Measurements from ENCODE around the gene CCR9. TPM values are rescaled to one million over a fixed set of nuclear protein-coding genes. Genes with fewer than 3 reads are reported as not detected.

CCR9 gene
- not detected in 2 replicates for total RNA-seq
- long read RNA-seq: 0 reads

- no peak for DNase-seq (ENCODE audit: extremely low spot score, unreplicated experiment)
- Mint-ChIP-seq H3K4me1 (ENCODE audit: unreplicated experiment) (peaks cover 9% of the 10 kb centered on the region), H3K27me3 (ENCODE audit: unreplicated experiment) (peaks cover 47% of the 10 kb centered on the region), H3K9me3 (ENCODE audit: unreplicated experiment) (no peaks in the 10 kb centered on the region), H3K4me3 (ENCODE audit: unreplicated experiment) (no peak within 1 kb of the TSS), H3K27ac (ENCODE audit: unreplicated experiment) (no peak within 1 kb of the TSS), H3K36me3 (ENCODE audit: unreplicated experiment) (no peaks in the 10 kb centered on the region)
- TF ChIP-seq, protein P1, sequence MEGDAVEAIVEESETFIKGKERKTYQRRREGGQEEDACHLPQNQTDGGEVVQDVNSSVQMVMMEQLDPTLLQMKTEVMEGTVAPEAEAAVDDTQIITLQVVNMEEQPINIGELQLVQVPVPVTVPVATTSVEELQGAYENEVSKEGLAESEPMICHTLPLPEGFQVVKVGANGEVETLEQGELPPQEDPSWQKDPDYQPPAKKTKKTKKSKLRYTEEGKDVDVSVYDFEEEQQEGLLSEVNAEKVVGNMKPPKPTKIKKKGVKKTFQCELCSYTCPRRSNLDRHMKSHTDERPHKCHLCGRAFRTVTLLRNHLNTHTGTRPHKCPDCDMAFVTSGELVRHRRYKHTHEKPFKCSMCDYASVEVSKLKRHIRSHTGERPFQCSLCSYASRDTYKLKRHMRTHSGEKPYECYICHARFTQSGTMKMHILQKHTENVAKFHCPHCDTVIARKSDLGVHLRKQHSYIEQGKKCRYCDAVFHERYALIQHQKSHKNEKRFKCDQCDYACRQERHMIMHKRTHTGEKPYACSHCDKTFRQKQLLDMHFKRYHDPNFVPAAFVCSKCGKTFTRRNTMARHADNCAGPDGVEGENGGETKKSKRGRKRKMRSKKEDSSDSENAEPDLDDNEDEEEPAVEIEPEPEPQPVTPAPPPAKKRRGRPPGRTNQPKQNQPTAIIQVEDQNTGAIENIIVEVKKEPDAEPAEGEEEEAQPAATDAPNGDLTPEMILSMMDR (IDR thresholded peaks at IDR 0.05): no peak
These were observed at the start of gene CCR9 for GRCh38 chr3:45885979-45886705. TSS of gene CCR9 (plus strand) at chr3:45886543. CDS start at chr3:45894934, 8,391 bp downstream.

- peaks cover 21% of the 10 kb centered on the region for H3K36me3 Mint-ChIP-seq (ENCODE audit: unreplicated experiment)
- H3K27ac Mint-ChIP-seq (ENCODE audit: unreplicated experiment): no peak overlapping the region
- H3K4me3 Mint-ChIP-seq (ENCODE audit: unreplicated experiment): no peak overlapping the region
- TF ChIP-seq, protein P1 (IDR thresholded peaks at IDR 0.05): no peak
- DNase-seq (ENCODE audit: extremely low spot score, unreplicated experiment): no peak
- H3K9me3 Mint-ChIP-seq (ENCODE audit: unreplicated experiment): no peaks in the 10 kb centered on the region
- peaks cover 13% of the 10 kb centered on the region for H3K4me1 Mint-ChIP-seq (ENCODE audit: unreplicated experiment)
- peaks cover 4% of the 10 kb centered on the region for H3K27me3 Mint-ChIP-seq (ENCODE audit: unreplicated experiment)
These were observed 47.9 kb upstream of the CCR9 start for GRCh38 chr3:45838466-45838865.

DNA sequence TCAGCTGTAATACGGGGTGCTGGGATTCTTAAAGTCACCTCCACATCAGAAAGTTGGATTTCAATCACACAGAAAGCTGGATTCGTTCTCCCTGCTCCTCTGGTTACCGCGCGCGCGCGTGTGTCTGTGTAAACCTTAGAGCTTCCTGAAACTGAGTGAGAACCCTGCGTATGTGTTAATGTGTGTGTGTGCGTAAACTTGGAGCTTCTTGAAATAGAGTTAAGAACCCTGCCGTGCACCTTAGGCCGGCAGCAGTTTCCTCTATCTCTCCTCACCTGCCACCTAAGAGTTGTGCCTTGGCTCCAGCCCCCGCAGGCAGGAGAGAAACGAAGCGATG lies 45.0 kb upstream of the CCR9 start:
- H3K4me1 Mint-ChIP-seq (ENCODE audit: unreplicated experiment): peaks cover 13% of the 10 kb centered on the region
- H3K36me3 Mint-ChIP-seq (ENCODE audit: unreplicated experiment): peaks cover 7% of the 10 kb centered on the region
- H3K4me3 Mint-ChIP-seq (ENCODE audit: unreplicated experiment): peak overlapping the region; percentile 96
- no peaks in the 10 kb centered on the region for H3K9me3 Mint-ChIP-seq (ENCODE audit: unreplicated experiment)
- peak overlapping the region; percentile 97 for H3K27ac Mint-ChIP-seq (ENCODE audit: unreplicated experiment)
- H3K27me3 Mint-ChIP-seq (ENCODE audit: unreplicated experiment): peaks cover 23% of the 10 kb centered on the region
- no peak for DNase-seq (ENCODE audit: extremely low spot score, unreplicated experiment)
- TF ChIP-seq, protein P1 (IDR thresholded peaks at IDR 0.05): no peak

- H3K36me3 Mint-ChIP-seq (ENCODE audit: unreplicated experiment): peaks cover 3% of the 10 kb centered on the region
- H3K27me3 Mint-ChIP-seq (ENCODE audit: unreplicated experiment): peaks cover 28% of the 10 kb centered on the region
- H3K27ac Mint-ChIP-seq (ENCODE audit: unreplicated experiment): peak within 1 kb of the TSS; percentile 97
- DNase-seq (ENCODE audit: extremely low spot score, unreplicated experiment): peak; percentile 95
- peak within 1 kb of the TSS; percentile 96 for H3K4me3 Mint-ChIP-seq (ENCODE audit: unreplicated experiment)
- peaks cover 13% of the 10 kb centered on the region for H3K4me1 Mint-ChIP-seq (ENCODE audit: unreplicated experiment)
- no peaks in the 10 kb centered on the region for H3K9me3 Mint-ChIP-seq (ENCODE audit: unreplicated experiment)
- TF ChIP-seq, protein P1 (IDR thresholded peaks at IDR 0.05): no peak
These were observed 44.4 kb upstream of the CCR9 start, which contains the start of gene LZTFL1 for GRCh38 chr3:45841757-45842491. TSS of gene LZTFL1 (minus strand) at chr3:45842119. CDS start at chr3:45841991, 128 bp downstream.

Data from osteocyte (in vitro differentiated cells).